GM12878 (cell line): ENCODE measurements around the gene CENPO. TPM values are rescaled to one million over a fixed set of nuclear protein-coding genes. Genes with fewer than 3 reads are reported as not detected.

Experiments
- ATAC-seq: fragments of 200-7000 bp; cut with Tn5 transposase; 3 replicates; pipeline ENCODE4 v1.9.1; 2020; ENCODE audit warnings: mild to moderate bottlenecking, moderate library complexity
- BruUV-seq: library from RNA; stranded (reverse); fragments of 400-500 nt; replicated peaks from 2 replicates; lab custom pipeline; 2021; lab: Mats Ljungman, UMichigan
- CTCF ChIA-PET: fragments of 300-600 bp; sonication (Branson Sonifier 250); formaldehyde crosslinking; extraction: SDS; loops from one replicate; lab custom pipeline; 2021; ENCODE audit warnings: inconsistent platforms; lab: Yijun Ruan, JAX
- POLR2A ChIA-PET: fragments of 350-600 bp; formaldehyde crosslinking; extraction: SDS; loops from one replicate; lab custom pipeline; 2021; ENCODE audit warnings: inconsistent platforms; lab: Charles Lee
- RAD21 ChIA-PET: fragments of 300-600 bp; sonication (Branson Sonifier 250); formaldehyde crosslinking; loops from one replicate; lab custom pipeline; 2023; ENCODE audit warnings: antibody characterized with exemption; ENCODE audit not compliant: unreplicated experiment; lab: Charles Lee
- SMC1A ChIA-PET: fragments of 300-600 bp; sonication (Branson Sonifier 250); formaldehyde crosslinking; loops from one replicate; lab custom pipeline; 2023; ENCODE audit not compliant: unreplicated experiment, uncharacterized antibody; lab: Charles Lee
- DNase-seq: peaks from one replicate; pipeline ENCODE4 v3.0.0-alpha.2; 2011; ENCODE audit warnings: low read depth, low spot score
- FAIRE-seq: peaks from 3 replicates; lab custom pipeline; 2011; peaks lifted over from hg19 to GRCh38; lab: Jason Lieb, UNC
- H2AFZ ChIP-seq: 2 replicates; pipeline ENCODE4 v1.6.0; 2011; ENCODE audit warnings: low read depth, low read length, control low read depth; ENCODE audit not compliant: control insufficient read depth
- H3K27ac ChIP-seq: 2 replicates; pipeline ENCODE4 v1.5.1; 2011; ENCODE audit warnings: control low read depth; ENCODE audit not compliant: control insufficient read depth, insufficient read depth
- H3K27me3 ChIP-seq, 2 experiments: replicated peaks in 1 of 2; 2 replicates each; pipeline versions ENCODE4 v1.6.0 to v1.6.1; 2011; ENCODE audit warnings: low read length in 1 of 2; ENCODE audit not compliant: control insufficient read depth in 2 of 2, insufficient read depth in 2 of 2
- H3K36me3 ChIP-seq, 2 experiments: 2 replicates each; pipeline ENCODE4 v1.5.1; 2011; ENCODE audit warnings: low read length in 1 of 2; ENCODE audit not compliant: control insufficient read depth in 2 of 2, insufficient read depth in 2 of 2
- H3K4me1 ChIP-seq: 2 replicates; pipeline ENCODE4 v1.6.1; 2011; ENCODE audit warnings: mild to moderate bottlenecking, low read length, moderate library complexity, mixed read lengths; ENCODE audit not compliant: control insufficient read depth, insufficient read depth
- H3K4me2 ChIP-seq: 2 replicates; pipeline ENCODE4 v1.6.0; 2011; ENCODE audit warnings: control low read depth; ENCODE audit not compliant: control insufficient read depth, insufficient read depth
- H3K4me3 ChIP-seq: fragments of 200-600 bp; sonication (generic); 2 replicates; pipeline ENCODE4 v1.5.1; 2016
- H3K79me2 ChIP-seq: 2 replicates; pipeline ENCODE4 v1.6.0; 2011; ENCODE audit warnings: low read length; ENCODE audit not compliant: control insufficient read depth, insufficient read depth
- H3K9ac ChIP-seq: 2 replicates; pipeline ENCODE4 v1.8.0; 2011; ENCODE audit warnings: low read length, control low read depth, mixed read lengths; ENCODE audit not compliant: control insufficient read depth, insufficient read depth
- H3K9me3 ChIP-seq: replicated peaks from 3 replicates; pipeline ENCODE4 v1.5.1; 2011; ENCODE audit warnings: mild to moderate bottlenecking, low read length; ENCODE audit not compliant: control insufficient read depth, insufficient read depth
- H4K20me1 ChIP-seq: 2 replicates; pipeline ENCODE4 v1.6.0; 2011; ENCODE audit not compliant: control insufficient read depth, insufficient read depth
- BCL11A ChIP-seq: IDR thresholded peaks from 2 replicates; pipeline ENCODE4 v1.6.1; 2011; ENCODE audit warnings: low read depth, low read length
- CBX5 ChIP-seq: sonication (generic); IDR thresholded peaks from 2 replicates; pipeline ENCODE4 v1.6.1; 2016; ENCODE audit warnings: low read depth, moderate library complexity, mild to moderate bottlenecking, inconsistent platforms
- CHD4 ChIP-seq: fragments of 200-600 bp; sonication (generic); IDR thresholded peaks from 2 replicates; pipeline ENCODE4 v1.6.1; 2016; ENCODE audit warnings: mild to moderate bottlenecking
- IRF4 ChIP-seq: IDR thresholded peaks from 2 replicates; pipeline ENCODE4 v1.6.1; 2011; ENCODE audit warnings: low read depth, low read length
- PAX8 ChIP-seq: fragments of 450-650 bp; IDR thresholded peaks from 2 replicates; pipeline ENCODE4 v1.6.1; 2017; ENCODE audit warnings: mild to moderate bottlenecking, moderate library complexity
- PKNOX1 ChIP-seq: fragments of 450-650 bp; IDR thresholded peaks from 2 replicates; pipeline ENCODE4 v1.6.1; 2016; ENCODE audit warnings: mild to moderate bottlenecking
- PML ChIP-seq: IDR thresholded peaks from 2 replicates; pipeline ENCODE4 v1.6.1; 2012; ENCODE audit warnings: low read length, inconsistent platforms
- RAD21 ChIP-seq: IDR thresholded peaks from 2 replicates; pipeline ENCODE4 v1.6.1; 2011; ENCODE audit warnings: mild to moderate bottlenecking, low read depth, low read length, moderate library complexity; ENCODE audit not compliant: insufficient read depth
- SREBF2 ChIP-seq: IDR thresholded peaks from 2 replicates; pipeline ENCODE4 v1.6.1; 2012; ENCODE audit warnings: mild to moderate bottlenecking, low read length
- TCF7 ChIP-seq: IDR thresholded peaks from 2 replicates; pipeline ENCODE4 v1.6.1; 2014; ENCODE audit warnings: antibody characterized with exemption, borderline replicate concordance
- ZBTB33 ChIP-seq: fragments of 450-650 bp; IDR thresholded peaks from 2 replicates; pipeline ENCODE4 v1.6.1; 2017; ENCODE audit warnings: mild to moderate bottlenecking
- ZNF207 ChIP-seq: fragments of 450-650 bp; IDR thresholded peaks from 2 replicates; pipeline ENCODE4 v1.6.1; 2014; ENCODE audit warnings: antibody characterized with exemption, mild to moderate bottlenecking, borderline replicate concordance
- ZNF24 ChIP-seq: fragments of 450-650 bp; IDR thresholded peaks from 2 replicates; pipeline ENCODE4 v1.6.1; 2017; ENCODE audit warnings: antibody characterized with exemption, mild to moderate bottlenecking
- ZNF274 ChIP-seq: IDR thresholded peaks from one replicate; pipeline ENCODE4 v1.8.0; 2011; ENCODE audit not compliant: insufficient read length, insufficient read depth
- WGBS: methylation state at CpG from one replicate; pipeline ENCODE4 v1.1.6; 2016; ENCODE audit warnings: low lambda C conversion rate; ENCODE audit not compliant: insufficient replicate concordance, insufficient coverage; ENCODE audit errors: missing lambda C conversion rate; 5-methylcytosine and 5-hydroxymethylcytosine counted together
- in situ Hi-C: fragments of 300-500 bp; cut with MboI; formaldehyde crosslinking; loops from 9 replicates; pipeline ENCODE4 v1.14.3; 2018; ENCODE audit warnings: mixed read lengths
- intact Hi-C: fragments of 100-400 bp; cut with micrococcal nuclease; formaldehyde crosslinking; loops from one replicate; pipeline ENCODE4 v1.14.2; 2022; ENCODE audit not compliant: unreplicated experiment
- polyA plus RNA-seq, 11 experiments: library from polyadenylated mRNA; depleted of rRNA in 4 of 11; unstranded in 6 of 11; stranded (reverse) in 5 of 11; fragments of >200 nt; fragmentation: Nextera tagmentation in 4 of 11; fragmentation: Illumina TruSeq in 1 of 11; extraction: Ambion mirVana in 4 of 11; extraction: Trizol in 1 of 11; gene quantifications; 1 replicate in 1 of 11; 2 replicates in 10 of 11; pipeline versions ENCODE4 v1.2.1 to v1.2.3, GENCODE V29; 2011 to 2016; ENCODE audit warnings: inconsistent platforms in 2 of 11, missing spikeins in 2 of 11, low read depth in 1 of 11
- total RNA-seq, 4 experiments: library from RNA; depleted of rRNA in 3 of 4; stranded (reverse); fragments of >200 nt in 3 of 4; fragmentation: Illumina TruSeq in 1 of 4; extraction: Trizol in 1 of 4; gene quantifications; 2 replicates each; pipeline versions ENCODE4 v1.2.1 to v1.2.3, GENCODE V29; 2013 to 2021

The CENPO gene
- total and polyA plus RNA-seq, 10 of the 15 experiments (the other 5 are each of a cell fraction or from before 2014, with no cell fraction given), result 18.7 to 37.0 (median 31.4) TPM

DNA sequence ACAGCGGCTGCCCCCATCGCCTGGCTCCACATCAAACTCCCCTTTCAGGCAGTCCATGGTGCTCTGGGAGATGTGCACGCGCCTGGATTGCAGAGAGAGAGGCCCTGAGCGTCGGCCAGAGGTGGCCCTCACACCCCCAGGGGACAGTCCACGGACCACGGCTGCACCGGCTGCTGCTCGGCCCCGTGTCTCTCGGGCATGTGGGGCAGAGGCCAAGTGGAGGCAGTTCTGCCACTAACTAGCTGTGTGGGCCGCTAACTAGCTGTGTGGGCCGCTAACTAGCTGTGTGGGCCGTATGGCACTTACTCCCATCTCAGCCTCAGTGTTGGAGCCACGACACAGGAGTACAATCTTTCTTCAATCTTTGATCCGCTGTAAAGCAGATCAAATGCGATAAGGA, 45.3 kb downstream of the CENPO start:
- H3K36me3 ChIP-seq, result peaks cover 6 to 19% of the 10 kb centered on the region in 2 experiments; a peak in 3 of 4 replicates
- ATAC-seq, result no peak
- no peak overlapping the region for H2AFZ ChIP-seq
- ChIA-PET CTCF (interaction anchor here (0.6 kb wide), 1 partner anchor 225 kb away, joined by 3 read pairs; no protein-coding TSS in a partner anchor), RAD21 (no interaction called here)
- H3K27ac ChIP-seq, result no peak overlapping the region
- in situ Hi-C loops (no loop called here), intact Hi-C loops (no loop called here)
- H3K79me2 ChIP-seq, result no peaks in the 10 kb centered on the region
- H3K9me3 ChIP-seq, result no peaks in the 10 kb centered on the region
- H4K20me1 ChIP-seq, result no peaks in the 10 kb centered on the region
- TF ChIP-seq PAX8 (no peak), CBX5 (no peak), PKNOX1 (no peak), RAD21 (no peak), TCF7 (no peak), ZBTB33 (no peak), BCL11A (no peak), ZNF274 (no peak), ZNF207 (no peak), ZNF24 (no peak), CHD4 (no peak), PML (no peak), IRF4 (no peak), SREBF2 (no peak)
- TF ChIP-seq, all 136 proteins: peak for 0
- Histone ChIP-seq H3K4me1 (no peaks in the 10 kb centered on the region), H3K9ac (no peak overlapping the region), H3K4me2 (no peak overlapping the region), H3K4me3 (no peak overlapping the region), H3K27me3 (no peaks in the 10 kb centered on the region)
- POLR2A ChIA-PET, result no interaction called here
- FAIRE-seq (no peak), DNase-seq (no peak)
- SMC1A ChIA-PET, result no interaction called here
- WGBS, result 98% methylated on average over 17 of the region's 18 CpGs
- BruUV-seq, result no TSS peak
